ENCODE measurements around the gene IQSEC1.

IQSEC1 gene

GRCh38 chr3:13088028-13089006 lies 15.1 kb upstream of the IQSEC1 start:
- TF ChIP-seq CTCF (IDR thresholded peaks at IDR 0.05; ENCODE audit: low read depth, low read length), result no peak
- no peak for DNase-seq (ENCODE audit: extremely low read depth, low read depth)

GRCh38 chr3:13087320-13087990 lies 14.2 kb upstream of the IQSEC1 start:
- TF ChIP-seq CTCF (IDR thresholded peaks at IDR 0.05; ENCODE audit: low read depth, low read length), result no peak
- no peak for DNase-seq (ENCODE audit: extremely low read depth, low read depth)

GRCh38 chr3:13086531-13086981 lies 13.3 kb upstream of the IQSEC1 start:
- DNase-seq (ENCODE audit: extremely low read depth, low read depth), result no peak
- no peak for TF ChIP-seq CTCF (IDR thresholded peaks at IDR 0.05; ENCODE audit: low read depth, low read length)

GRCh38 chr3:13085846-13086179 lies 12.6 kb upstream of the IQSEC1 start:
- no peak for TF ChIP-seq CTCF (IDR thresholded peaks at IDR 0.05; ENCODE audit: low read depth, low read length)
- DNase-seq (ENCODE audit: extremely low read depth, low read depth), result no peak

- no peak for TF ChIP-seq CTCF (IDR thresholded peaks at IDR 0.05; ENCODE audit: low read depth, low read length)
- DNase-seq (ENCODE audit: extremely low read depth, low read depth), result no peak
These were observed 12.0 kb upstream of the IQSEC1 start for GRCh38 chr3:13085081-13085845.

GRCh38 chr3:13083898-13084297 lies 10.7 kb upstream of the IQSEC1 start:
- TF ChIP-seq CTCF (IDR thresholded peaks at IDR 0.05; ENCODE audit: low read depth, low read length), result no peak
- DNase-seq (ENCODE audit: extremely low read depth, low read depth), result no peak

Measured in AG09319 (cell line).